ENCODE measurements around the gene SMIM10L1.

DNA sequence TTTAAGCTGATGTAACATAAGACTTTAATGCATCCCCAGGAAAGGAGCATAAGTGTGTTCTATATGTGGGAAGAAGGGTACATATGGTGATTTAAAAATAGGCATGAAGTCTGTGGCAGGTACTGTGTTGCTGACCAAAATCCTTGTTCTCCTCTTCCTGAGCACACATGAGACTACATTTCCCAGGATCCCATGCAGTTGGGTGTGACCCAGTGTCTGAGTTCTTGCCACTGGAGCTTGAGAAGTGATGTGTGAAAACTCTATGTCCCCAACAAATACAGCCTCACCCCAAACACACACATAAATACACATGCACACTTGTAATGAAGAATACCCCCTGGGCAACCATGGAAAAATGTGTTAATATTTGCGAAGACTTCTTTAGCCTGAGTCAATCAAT lies 8.5 kb upstream of the SMIM10L1 start:
- TF ChIP-seq SPI1 (IDR thresholded peaks at IDR 0.05; ENCODE audit: borderline replicate concordance, low read depth) = no peak
- TF ChIP-seq, protein P1, sequence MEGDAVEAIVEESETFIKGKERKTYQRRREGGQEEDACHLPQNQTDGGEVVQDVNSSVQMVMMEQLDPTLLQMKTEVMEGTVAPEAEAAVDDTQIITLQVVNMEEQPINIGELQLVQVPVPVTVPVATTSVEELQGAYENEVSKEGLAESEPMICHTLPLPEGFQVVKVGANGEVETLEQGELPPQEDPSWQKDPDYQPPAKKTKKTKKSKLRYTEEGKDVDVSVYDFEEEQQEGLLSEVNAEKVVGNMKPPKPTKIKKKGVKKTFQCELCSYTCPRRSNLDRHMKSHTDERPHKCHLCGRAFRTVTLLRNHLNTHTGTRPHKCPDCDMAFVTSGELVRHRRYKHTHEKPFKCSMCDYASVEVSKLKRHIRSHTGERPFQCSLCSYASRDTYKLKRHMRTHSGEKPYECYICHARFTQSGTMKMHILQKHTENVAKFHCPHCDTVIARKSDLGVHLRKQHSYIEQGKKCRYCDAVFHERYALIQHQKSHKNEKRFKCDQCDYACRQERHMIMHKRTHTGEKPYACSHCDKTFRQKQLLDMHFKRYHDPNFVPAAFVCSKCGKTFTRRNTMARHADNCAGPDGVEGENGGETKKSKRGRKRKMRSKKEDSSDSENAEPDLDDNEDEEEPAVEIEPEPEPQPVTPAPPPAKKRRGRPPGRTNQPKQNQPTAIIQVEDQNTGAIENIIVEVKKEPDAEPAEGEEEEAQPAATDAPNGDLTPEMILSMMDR (IDR thresholded peaks at IDR 0.05; ENCODE audit: insufficient read depth, low read length) = no peak
- TF ChIP-seq, protein P2, sequence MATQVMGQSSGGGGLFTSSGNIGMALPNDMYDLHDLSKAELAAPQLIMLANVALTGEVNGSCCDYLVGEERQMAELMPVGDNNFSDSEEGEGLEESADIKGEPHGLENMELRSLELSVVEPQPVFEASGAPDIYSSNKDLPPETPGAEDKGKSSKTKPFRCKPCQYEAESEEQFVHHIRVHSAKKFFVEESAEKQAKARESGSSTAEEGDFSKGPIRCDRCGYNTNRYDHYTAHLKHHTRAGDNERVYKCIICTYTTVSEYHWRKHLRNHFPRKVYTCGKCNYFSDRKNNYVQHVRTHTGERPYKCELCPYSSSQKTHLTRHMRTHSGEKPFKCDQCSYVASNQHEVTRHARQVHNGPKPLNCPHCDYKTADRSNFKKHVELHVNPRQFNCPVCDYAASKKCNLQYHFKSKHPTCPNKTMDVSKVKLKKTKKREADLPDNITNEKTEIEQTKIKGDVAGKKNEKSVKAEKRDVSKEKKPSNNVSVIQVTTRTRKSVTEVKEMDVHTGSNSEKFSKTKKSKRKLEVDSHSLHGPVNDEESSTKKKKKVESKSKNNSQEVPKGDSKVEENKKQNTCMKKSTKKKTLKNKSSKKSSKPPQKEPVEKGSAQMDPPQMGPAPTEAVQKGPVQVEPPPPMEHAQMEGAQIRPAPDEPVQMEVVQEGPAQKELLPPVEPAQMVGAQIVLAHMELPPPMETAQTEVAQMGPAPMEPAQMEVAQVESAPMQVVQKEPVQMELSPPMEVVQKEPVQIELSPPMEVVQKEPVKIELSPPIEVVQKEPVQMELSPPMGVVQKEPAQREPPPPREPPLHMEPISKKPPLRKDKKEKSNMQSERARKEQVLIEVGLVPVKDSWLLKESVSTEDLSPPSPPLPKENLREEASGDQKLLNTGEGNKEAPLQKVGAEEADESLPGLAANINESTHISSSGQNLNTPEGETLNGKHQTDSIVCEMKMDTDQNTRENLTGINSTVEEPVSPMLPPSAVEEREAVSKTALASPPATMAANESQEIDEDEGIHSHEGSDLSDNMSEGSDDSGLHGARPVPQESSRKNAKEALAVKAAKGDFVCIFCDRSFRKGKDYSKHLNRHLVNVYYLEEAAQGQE (IDR thresholded peaks at IDR 0.05; ENCODE audit: insufficient replicate concordance, low read depth) = no peak
- TF ChIP-seq POLR2AphosphoS5 (IDR thresholded peaks at IDR 0.05; ENCODE audit: low read depth) = no peak

Data from HL-60 (cell line).